GM18870 (cell line): ENCODE data around the gene ATP8A1.
"Not testable (repeated sequence)": the region's sequence is repeated elsewhere in the genome, so short reads cannot be mapped to it uniquely, and the experiment has no call there.

Experiments
- ATAC-seq: cut with Tn5 transposase; IDR thresholded peaks from one replicate; pipeline ENCODE4 v1.9.1; 2021; ENCODE audit warnings: moderate library complexity; ENCODE audit not compliant: unreplicated experiment

Gene ATP8A1

GRCh38 chr4:42478946-42479345 is 178.0 kb downstream of the ATP8A1 start:
- no peak for ATAC-seq

GRCh38 chr4:42478509-42478908 is 178.4 kb downstream of the ATP8A1 start:
- no peak for ATAC-seq

GRCh38 chr4:42474406-42474805 is 182.5 kb downstream of the ATP8A1 start:
- no peak for ATAC-seq

GRCh38 chr4:42473071-42473684 is 183.7 kb downstream of the ATP8A1 start:
- ATAC-seq, result no peak

GRCh38 chr4:42471896-42472295 is 185.0 kb downstream of the ATP8A1 start:
- ATAC-seq, result no peak

- no peak for ATAC-seq
Observed at GRCh38 chr4:42470023-42470422, 186.9 kb downstream of the ATP8A1 start.

- not testable (repeated sequence) for ATAC-seq
Observed at GRCh38 chr4:42467777-42468176, 189.1 kb downstream of the ATP8A1 start.

- no peak for ATAC-seq
Observed at GRCh38 chr4:42466273-42466844, 190.5 kb downstream of the ATP8A1 start.

- ATAC-seq, result no peak
Observed at GRCh38 chr4:42464550-42465094, 192.3 kb downstream of the ATP8A1 start.

GRCh38 chr4:42461216-42461615 is 195.7 kb downstream of the ATP8A1 start:
- not testable (repeated sequence) for ATAC-seq

GRCh38 chr4:42460043-42460442 is 196.9 kb downstream of the ATP8A1 start:
- ATAC-seq, result peak; percentile 99

GRCh38 chr4:42458657-42459056 is 198.2 kb downstream of the ATP8A1 start:
- ATAC-seq, result no peak

GRCh38 chr4:42454755-42455420 is 202.0 kb downstream of the ATP8A1 start:
- ATAC-seq, result no peak

- peak; percentile 78 for ATAC-seq
Observed at GRCh38 chr4:42453612-42454011, 203.3 kb downstream of the ATP8A1 start.

GRCh38 chr4:42452823-42453222 is 204.1 kb downstream of the ATP8A1 start:
- ATAC-seq, result no peak

- no peak for ATAC-seq
Observed at GRCh38 chr4:42446823-42447222, 210.1 kb downstream of the ATP8A1 start.

GRCh38 chr4:42445038-42445437 is 211.9 kb downstream of the ATP8A1 start:
- no peak for ATAC-seq

- ATAC-seq, result no peak
Observed at GRCh38 chr4:42442601-42443000, 214.3 kb downstream of the ATP8A1 start.

GRCh38 chr4:42440083-42440482 is 216.8 kb downstream of the ATP8A1 start:
- ATAC-seq, result no peak

- no peak for ATAC-seq
Observed at GRCh38 chr4:42436928-42437565, 219.9 kb downstream of the ATP8A1 start.

GRCh38 chr4:42428036-42428435 is 228.9 kb downstream of the ATP8A1 start:
- no peak for ATAC-seq
